Lower lobe of right lung (tissue), 2 donors: Measurements from ENCODE around the gene LIG3. TPM values are rescaled to one million over a fixed set of nuclear protein-coding genes. Genes with fewer than 3 reads are reported as not detected.

Experiments
- ATAC-seq, 2 donors: fragments of 200-7000 bp; cut with Tn5 transposase; one replicate each; pipeline ENCODE4 v1.9.1; 2020 to 2022; ENCODE audit warnings: mild to moderate bottlenecking in 2 of 2, moderate library complexity in 2 of 2
- DNase-seq: peaks from one replicate; pipeline ENCODE4 v3.0.0-alpha.2; 2020
- H3K27ac ChIP-seq: fragments of 200-600 bp; one replicate; pipeline ENCODE4 v1.8.0; 2022
- H3K27me3 ChIP-seq: fragments of 200-600 bp; one replicate; pipeline ENCODE4 v1.8.0; 2022; ENCODE audit warnings: low read depth
- H3K36me3 ChIP-seq: fragments of 200-600 bp; one replicate; pipeline ENCODE4 v1.8.0; 2022; ENCODE audit warnings: mild to moderate bottlenecking
- H3K4me1 ChIP-seq: fragments of 200-600 bp; one replicate; pipeline ENCODE4 v1.8.0; 2022
- H3K4me3 ChIP-seq: fragments of 200-600 bp; one replicate; pipeline ENCODE4 v1.8.0; 2022; ENCODE audit warnings: mild to moderate bottlenecking
- H3K9me3 ChIP-seq: fragments of 200-600 bp; one replicate; pipeline ENCODE4 v1.8.0; 2022
- CTCF ChIP-seq: fragments of 200-600 bp; IDR thresholded peaks from one replicate; pipeline ENCODE4 v1.8.0; 2022; ENCODE audit warnings: antibody characterized with exemption, mild to moderate bottlenecking
- intact Hi-C: fragments of 100-400 bp; cut with DNase I; formaldehyde crosslinking; loops from one replicate; pipeline ENCODE4 v1.11.0; 2022
- total RNA-seq: library from RNA; stranded (reverse); fragmentation: NEBNext Ultra II Directional; extraction: Animal tissue kit (Norgen Biotek cat#: 25700); gene quantifications from one replicate; pipeline ENCODE4 v1.2.1, GENCODE V29; 2021
- donor health status: DM: no; HTN: yes; CAD: no; lungs with severe emphysema.

LIG3 gene
- total RNA-seq, 1 donor from 2014 or later = 26.6 TPM

GRCh38 chr17:35006961-35007360 lies 26.6 kb downstream of the LIG3 start:
- H3K27me3 ChIP-seq = no peaks in the 10 kb centered on the region
- intact Hi-C loops = no loop called here
- no peaks in the 10 kb centered on the region for H3K4me1 ChIP-seq
- ATAC-seq (no peak), DNase-seq (no peak)
- no peak overlapping the region for H3K4me3 ChIP-seq
- H3K9me3 ChIP-seq = no peaks in the 10 kb centered on the region
- no peak overlapping the region for H3K27ac ChIP-seq
- no peak for TF ChIP-seq CTCF
- H3K36me3 ChIP-seq = peaks cover 72% of the 10 kb centered on the region

- no peak for TF ChIP-seq CTCF
- Histone ChIP-seq H3K4me1 (no peaks in the 10 kb centered on the region), H3K27ac (no peak overlapping the region), H3K4me3 (no peak overlapping the region), H3K9me3 (no peaks in the 10 kb centered on the region), H3K27me3 (no peaks in the 10 kb centered on the region), H3K36me3 (peaks cover 72% of the 10 kb centered on the region)
- DNase-seq = no peak
- intact Hi-C loops = no loop called here
- no peak for ATAC-seq
Measured at GRCh38 chr17:35010093-35010492, 29.8 kb downstream of the LIG3 start.

GRCh38 chr17:35011671-35012216 lies 31.4 kb downstream of the LIG3 start:
- no peak for TF ChIP-seq CTCF
- Histone ChIP-seq H3K27ac (no peak overlapping the region), H3K27me3 (no peaks in the 10 kb centered on the region), H3K4me3 (no peak overlapping the region), H3K36me3 (peaks cover 86% of the 10 kb centered on the region), H3K9me3 (no peaks in the 10 kb centered on the region), H3K4me1 (no peaks in the 10 kb centered on the region)
- ATAC-seq (no peak), DNase-seq (no peak)
- intact Hi-C loops = no loop called here

- Histone ChIP-seq H3K36me3 (peaks cover 70% of the 10 kb centered on the region), H3K27ac (no peak overlapping the region), H3K9me3 (no peaks in the 10 kb centered on the region), H3K27me3 (no peaks in the 10 kb centered on the region), H3K4me3 (no peak overlapping the region), H3K4me1 (no peaks in the 10 kb centered on the region)
- intact Hi-C loops = no loop called here
- no peak for DNase-seq
- no peak for TF ChIP-seq CTCF
- no peak for ATAC-seq
Measured at GRCh38 chr17:35016369-35016768, 36.1 kb downstream of the LIG3 start.

- Histone ChIP-seq H3K4me3 (no peak overlapping the region), H3K36me3 (peaks cover 63% of the 10 kb centered on the region), H3K27me3 (no peaks in the 10 kb centered on the region), H3K9me3 (no peaks in the 10 kb centered on the region), H3K4me1 (peaks cover 2% of the 10 kb centered on the region), H3K27ac (no peak overlapping the region)
- no peak for ATAC-seq
- TF ChIP-seq CTCF = no peak
- intact Hi-C loops = no loop called here
- DNase-seq = no peak
Measured at GRCh38 chr17:35017021-35017420, 36.7 kb downstream of the LIG3 start.

- no peak for TF ChIP-seq CTCF
- intact Hi-C loops = no loop called here
- ATAC-seq (peak in 1 of 2 donors; percentile 13), DNase-seq (no peak)
- H3K4me1 ChIP-seq = peaks cover 18% of the 10 kb centered on the region
- H3K9me3 ChIP-seq = no peaks in the 10 kb centered on the region
- peaks cover 45% of the 10 kb centered on the region for H3K36me3 ChIP-seq
- H3K27ac ChIP-seq = no peak overlapping the region
- no peaks in the 10 kb centered on the region for H3K27me3 ChIP-seq
- H3K4me3 ChIP-seq = no peak overlapping the region
Measured at GRCh38 chr17:35018814-35019213, 38.5 kb downstream of the LIG3 start.
